HG03159 (cell line): ENCODE data around the gene FAM229B.

Source experiments
- ATAC-seq: cut with Tn5 transposase; IDR thresholded peaks from one replicate; pipeline ENCODE4 v1.9.1; 2021; ENCODE audit warnings: mild to moderate bottlenecking, moderate library complexity; ENCODE audit not compliant: unreplicated experiment

Gene FAM229B

DNA sequence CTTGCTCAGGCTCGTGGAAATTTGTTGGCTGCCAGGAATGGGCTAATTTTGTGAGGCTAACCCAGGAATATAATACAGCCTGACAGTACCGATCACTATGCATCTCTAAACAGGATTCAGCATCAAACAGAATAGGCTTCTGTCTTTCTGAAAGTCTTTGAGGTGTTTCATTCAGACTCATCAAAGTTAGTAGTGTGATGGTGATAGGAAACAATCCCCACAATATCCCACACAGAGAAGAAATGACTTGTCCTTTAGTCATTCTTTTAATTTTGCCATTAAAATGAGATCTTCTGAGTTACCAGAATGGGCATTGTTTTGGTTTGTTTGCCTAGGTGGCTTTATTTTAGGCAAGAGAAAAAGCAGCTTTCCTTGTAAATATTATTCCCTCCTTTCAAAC lies 54.3 kb downstream of the FAM229B start:
- ATAC-seq = no peak

DNA sequence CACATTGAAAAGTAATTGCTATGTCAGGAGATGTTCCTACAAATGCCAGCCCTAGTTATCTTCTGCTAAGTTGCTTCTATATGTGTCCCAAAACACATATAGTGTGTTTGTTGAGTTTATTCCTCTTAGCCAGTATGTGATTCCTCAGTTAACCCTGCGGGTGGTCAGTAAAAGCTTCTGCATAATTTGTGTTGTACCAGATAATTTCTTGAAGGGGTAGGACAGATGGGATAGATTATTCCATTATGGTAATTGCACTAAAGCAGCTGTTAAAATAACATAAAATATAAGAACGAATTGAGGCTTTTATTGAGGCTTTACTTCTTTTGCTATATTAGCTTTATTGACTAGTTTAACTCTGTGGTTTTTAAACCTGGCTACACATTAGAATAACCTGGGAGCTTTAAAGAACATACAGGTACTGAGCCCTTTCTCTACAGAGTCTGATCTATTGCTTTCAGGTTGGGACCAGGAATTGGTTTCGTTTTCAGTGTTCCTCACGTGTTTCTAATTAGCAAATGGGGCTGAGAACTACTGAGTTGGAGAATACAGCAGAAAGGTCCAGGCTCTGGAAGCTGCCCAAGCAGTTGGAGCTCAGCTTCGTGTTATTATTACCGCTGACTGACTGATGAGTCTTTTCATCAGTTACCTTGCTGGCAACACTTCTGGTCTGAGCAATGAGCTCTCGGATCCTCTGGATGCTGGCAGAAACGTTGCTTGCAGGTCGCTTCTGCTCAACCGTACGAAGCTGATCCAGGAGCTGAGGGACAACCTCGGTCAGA lies 56.9 kb downstream of the FAM229B start:
- ATAC-seq = no peak

DNA sequence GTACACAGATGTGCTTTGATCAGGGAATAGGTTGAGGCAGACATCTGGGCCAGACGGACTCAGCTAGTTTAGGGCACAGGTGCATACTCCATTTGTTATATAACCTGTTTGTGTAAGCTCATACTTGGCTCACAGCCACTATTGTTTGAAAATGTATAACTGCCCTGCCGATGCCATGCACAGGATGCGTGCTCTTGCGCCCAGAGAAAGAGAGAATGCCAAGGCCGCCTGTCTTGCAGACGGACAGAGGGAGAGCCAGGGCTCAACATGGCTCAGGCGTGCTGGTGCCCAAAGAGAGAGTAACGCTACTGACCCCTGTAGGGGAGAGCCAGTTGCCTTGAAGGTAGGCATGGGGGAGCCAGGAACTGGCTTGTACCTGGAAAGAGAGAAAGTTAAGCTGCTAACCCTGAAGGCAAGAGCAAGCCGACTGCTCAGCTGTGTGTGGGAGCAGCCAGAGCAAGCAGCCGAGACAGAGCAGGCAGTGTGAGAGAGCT lies 57.7 kb downstream of the FAM229B start:
- no peak for ATAC-seq

DNA sequence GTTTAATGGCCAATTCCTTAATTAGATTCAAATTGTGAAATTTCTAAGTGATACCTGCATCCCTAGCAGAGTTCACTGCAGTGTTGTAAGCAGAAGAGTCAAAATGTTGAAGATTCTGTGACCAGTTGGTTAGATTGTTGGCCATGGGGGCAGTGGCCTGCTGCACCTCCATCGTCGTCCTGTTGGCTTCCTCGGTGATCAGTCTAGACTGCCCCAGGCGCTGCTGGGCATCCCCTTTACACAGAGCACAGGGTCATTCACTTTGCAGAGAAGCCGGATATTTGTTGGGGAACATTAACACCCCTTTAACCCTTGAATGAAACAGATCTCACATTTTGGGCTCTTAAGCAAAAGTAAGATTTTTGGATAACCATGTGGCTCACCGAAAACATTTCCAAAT lies 60.7 kb downstream of the FAM229B start:
- no peak for ATAC-seq

DNA sequence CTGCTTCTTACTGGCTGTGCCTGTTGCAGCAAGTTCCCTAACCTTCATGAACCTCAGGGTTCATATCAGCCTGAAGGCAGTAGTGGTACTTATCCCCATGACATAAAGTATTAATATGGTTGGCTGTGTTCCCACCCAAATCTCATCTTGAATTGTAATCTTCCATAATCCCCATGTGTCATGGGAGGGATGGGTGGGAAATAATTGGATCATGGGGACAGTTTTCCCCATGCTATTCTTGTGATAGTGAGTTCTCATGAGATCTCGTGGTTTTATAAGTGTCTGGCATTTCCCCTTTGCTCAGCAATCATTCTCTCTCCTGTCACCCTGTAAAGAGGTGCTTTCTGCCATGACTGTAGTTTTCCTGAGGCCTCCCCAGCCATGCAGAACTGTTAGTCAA lies 61.8 kb downstream of the FAM229B start:
- ATAC-seq = no peak

DNA sequence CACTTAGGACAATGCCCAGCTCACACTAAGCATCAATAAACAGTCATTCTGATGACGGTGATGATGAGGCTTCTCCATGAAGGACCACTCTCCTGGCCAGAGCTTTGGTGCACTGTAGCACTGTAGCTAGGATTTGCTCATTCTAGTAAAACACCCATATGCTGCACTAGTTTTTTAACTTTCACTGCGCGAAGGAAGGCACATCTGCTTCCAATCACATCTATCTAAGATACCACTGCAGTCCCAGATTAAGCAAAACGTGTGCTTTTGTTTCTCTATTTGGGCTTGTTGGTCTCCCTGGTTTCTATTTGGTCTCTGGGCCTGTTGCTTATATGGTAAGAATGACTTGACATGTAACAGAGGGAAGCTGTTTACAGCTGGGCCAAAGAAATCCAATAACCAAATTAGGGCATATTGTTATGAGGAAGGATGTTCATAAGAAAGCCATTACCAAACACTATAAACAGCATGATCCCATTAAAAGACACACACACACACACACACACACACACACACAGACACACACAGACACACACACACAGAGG lies 62.4 kb downstream of the FAM229B start:
- no peak for ATAC-seq

DNA sequence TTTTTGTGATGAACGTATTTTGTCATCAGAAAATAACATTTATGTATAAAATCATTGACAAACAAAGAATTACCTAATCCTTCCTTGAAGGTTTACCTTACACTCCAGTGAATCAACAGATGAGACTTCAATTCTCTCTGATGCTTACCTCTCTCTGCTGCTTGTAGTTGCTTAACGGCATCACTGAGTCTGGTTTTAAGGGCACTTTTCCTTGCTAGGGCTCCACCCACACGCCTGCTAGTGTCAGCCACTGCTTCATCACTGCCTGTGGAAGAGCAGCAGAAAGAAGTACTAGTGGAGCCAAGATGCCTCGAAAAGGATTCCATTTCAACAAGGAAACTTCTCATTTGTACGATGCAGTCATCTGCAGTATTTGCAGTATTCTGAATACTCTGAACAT lies 63.0 kb downstream of the FAM229B start:
- ATAC-seq = no peak
